Activated T-cell treated with anti-CD3 and anti-CD28 coated beads, Interleukin-2, amount 50 U/mL, for 4 hours (primary cell): ENCODE measurements around the gene TBXAS1. TPM values are rescaled to one million over a fixed set of nuclear protein-coding genes. Genes with fewer than 3 reads are reported as not detected.

ENCODE experiments used
- ATAC-seq, 2 donors: fragments of 200-7000 bp; cut with Tn5 transposase; one replicate each; pipeline ENCODE4 v1.10.0; 2021
- DNase-seq: peaks from one replicate; pipeline ENCODE4 v3.0.0-alpha.2; 2020
- H3K27me3 Mint-ChIP-seq: one replicate; pipeline ENCODE4 v1.8.0; 2021; ENCODE audit warnings: low read depth, mixed read lengths
- H3K36me3 Mint-ChIP-seq: one replicate; pipeline ENCODE4 v1.8.0; 2022; ENCODE audit warnings: mixed read lengths; ENCODE audit not compliant: insufficient read depth
- H3K4me1 Mint-ChIP-seq: one replicate; pipeline ENCODE4 v1.8.0; 2021; ENCODE audit warnings: low read depth, mixed read lengths
- H3K4me3 Mint-ChIP-seq: one replicate; pipeline ENCODE4 v1.8.0; 2021; ENCODE audit warnings: mild to moderate bottlenecking, moderate library complexity, mixed read lengths
- H3K9me3 Mint-ChIP-seq: one replicate; pipeline ENCODE4 v1.8.0; 2021; ENCODE audit warnings: mixed read lengths
- total RNA-seq, 3 donors: library from RNA; stranded (reverse); gene quantifications; one replicate each; pipeline ENCODE4 v1.2.1, GENCODE V29; 2021

TBXAS1 gene
- total RNA-seq, 3 donors from 2014 or later = 1.7 to 4.1 (median 4.0) TPM

- Mint-ChIP-seq H3K27me3 (no peaks in the 10 kb centered on the region), H3K36me3 (peaks cover 3% of the 10 kb centered on the region), H3K4me1 (peaks cover 3% of the 10 kb centered on the region)
These were observed 46.8 kb downstream of the TBXAS1 start for GRCh38 chr7:139875821-139876241.

GRCh38 chr7:139876622-139877283 lies 47.7 kb downstream of the TBXAS1 start:
- peaks cover 2% of the 10 kb centered on the region for H3K4me1 Mint-ChIP-seq
- H3K4me3 Mint-ChIP-seq = no peak overlapping the region
- ATAC-seq (no peak), DNase-seq (no peak)
- H3K9me3 Mint-ChIP-seq = no peaks in the 10 kb centered on the region
- peaks cover 3% of the 10 kb centered on the region for H3K36me3 Mint-ChIP-seq
- no peaks in the 10 kb centered on the region for H3K27me3 Mint-ChIP-seq

More at GRCh38 chr7:139875821-139876241, 46.8 kb downstream of the TBXAS1 start:
- H3K9me3 Mint-ChIP-seq = no peaks in the 10 kb centered on the region
- no peak for ATAC-seq
- H3K4me3 Mint-ChIP-seq = no peak overlapping the region
- no peak for DNase-seq

- H3K27me3 Mint-ChIP-seq = no peaks in the 10 kb centered on the region
- H3K9me3 Mint-ChIP-seq = no peaks in the 10 kb centered on the region
- H3K36me3 Mint-ChIP-seq = no peaks in the 10 kb centered on the region
- H3K4me1 Mint-ChIP-seq = peaks cover 5% of the 10 kb centered on the region
- ATAC-seq = no peak
- no peak for DNase-seq
- H3K4me3 Mint-ChIP-seq = no peak overlapping the region
These were observed 54.8 kb downstream of the TBXAS1 start for GRCh38 chr7:139883814-139884213.

GRCh38 chr7:139884441-139884840 lies 55.4 kb downstream of the TBXAS1 start:
- H3K27me3 Mint-ChIP-seq = no peaks in the 10 kb centered on the region

GRCh38 chr7:139885511-139885910 lies 56.4 kb downstream of the TBXAS1 start:
- H3K27me3 Mint-ChIP-seq = no peaks in the 10 kb centered on the region
- H3K36me3 Mint-ChIP-seq = no peaks in the 10 kb centered on the region
- peaks cover 5% of the 10 kb centered on the region for H3K4me1 Mint-ChIP-seq
- H3K9me3 Mint-ChIP-seq = no peaks in the 10 kb centered on the region
- no peak overlapping the region for H3K4me3 Mint-ChIP-seq
- no peak for DNase-seq
- no peak for ATAC-seq

More at GRCh38 chr7:139884441-139884840, 55.4 kb downstream of the TBXAS1 start:
- no peaks in the 10 kb centered on the region for H3K36me3 Mint-ChIP-seq
- no peak overlapping the region for H3K4me3 Mint-ChIP-seq
- no peak for ATAC-seq
- peaks cover 5% of the 10 kb centered on the region for H3K4me1 Mint-ChIP-seq
- no peaks in the 10 kb centered on the region for H3K9me3 Mint-ChIP-seq
- no peak for DNase-seq

GRCh38 chr7:139886206-139886605 lies 57.1 kb downstream of the TBXAS1 start:
- Mint-ChIP-seq H3K4me3 (no peak overlapping the region), H3K27me3 (no peaks in the 10 kb centered on the region), H3K36me3 (no peaks in the 10 kb centered on the region), H3K9me3 (no peaks in the 10 kb centered on the region), H3K4me1 (peaks cover 5% of the 10 kb centered on the region)
- peak in 1 of 2 donors; percentile 28 for ATAC-seq
- DNase-seq = no peak

GRCh38 chr7:139886899-139887298 lies 57.8 kb downstream of the TBXAS1 start:
- Mint-ChIP-seq H3K4me1 (peaks cover 5% of the 10 kb centered on the region), H3K27me3 (no peaks in the 10 kb centered on the region), H3K36me3 (no peaks in the 10 kb centered on the region), H3K9me3 (no peaks in the 10 kb centered on the region), H3K4me3 (no peak overlapping the region)
- no peak for DNase-seq
- no peak for ATAC-seq

- DNase-seq = no peak
- no peak for ATAC-seq
- Mint-ChIP-seq H3K36me3 (peaks cover 2% of the 10 kb centered on the region), H3K4me1 (peaks cover 5% of the 10 kb centered on the region), H3K27me3 (no peaks in the 10 kb centered on the region), H3K9me3 (no peaks in the 10 kb centered on the region), H3K4me3 (no peak overlapping the region)
These were observed 59.0 kb downstream of the TBXAS1 start for GRCh38 chr7:139887992-139888481.

GRCh38 chr7:139889186-139889871 lies 60.3 kb downstream of the TBXAS1 start:
- H3K27me3 Mint-ChIP-seq = no peaks in the 10 kb centered on the region
- H3K9me3 Mint-ChIP-seq = no peaks in the 10 kb centered on the region
- no peak for DNase-seq
- no peak overlapping the region for H3K4me3 Mint-ChIP-seq
- H3K36me3 Mint-ChIP-seq = peaks cover 2% of the 10 kb centered on the region
- ATAC-seq = no peak
- H3K4me1 Mint-ChIP-seq = peaks cover 5% of the 10 kb centered on the region

- no peaks in the 10 kb centered on the region for H3K9me3 Mint-ChIP-seq
- H3K27me3 Mint-ChIP-seq = no peaks in the 10 kb centered on the region
- peaks cover 2% of the 10 kb centered on the region for H3K36me3 Mint-ChIP-seq
- DNase-seq = no peak
- H3K4me1 Mint-ChIP-seq = peaks cover 4% of the 10 kb centered on the region
- ATAC-seq = no peak
- H3K4me3 Mint-ChIP-seq = no peak overlapping the region
These were observed 64.4 kb downstream of the TBXAS1 start for GRCh38 chr7:139893461-139893860.

- Mint-ChIP-seq H3K4me1 (peaks cover 3% of the 10 kb centered on the region), H3K4me3 (no peak overlapping the region), H3K9me3 (no peaks in the 10 kb centered on the region), H3K27me3 (no peaks in the 10 kb centered on the region), H3K36me3 (peaks cover 2% of the 10 kb centered on the region)
- ATAC-seq = no peak
- DNase-seq = no peak
These were observed 64.9 kb downstream of the TBXAS1 start for GRCh38 chr7:139893999-139894398.

GRCh38 chr7:139895141-139895829 lies 66.2 kb downstream of the TBXAS1 start:
- Mint-ChIP-seq H3K4me3 (no peak overlapping the region), H3K4me1 (peaks cover 3% of the 10 kb centered on the region), H3K27me3 (no peaks in the 10 kb centered on the region), H3K9me3 (no peaks in the 10 kb centered on the region), H3K36me3 (peaks cover 2% of the 10 kb centered on the region)
- ATAC-seq (no peak), DNase-seq (no peak)

- Mint-ChIP-seq H3K4me3 (no peak overlapping the region), H3K27me3 (no peaks in the 10 kb centered on the region), H3K4me1 (peaks cover 3% of the 10 kb centered on the region), H3K36me3 (peaks cover 2% of the 10 kb centered on the region), H3K9me3 (no peaks in the 10 kb centered on the region)
- no peak for DNase-seq
- no peak for ATAC-seq
These were observed 67.2 kb downstream of the TBXAS1 start for GRCh38 chr7:139896288-139896687.

- peaks cover 2% of the 10 kb centered on the region for H3K36me3 Mint-ChIP-seq
- peaks cover 3% of the 10 kb centered on the region for H3K4me1 Mint-ChIP-seq
- H3K27me3 Mint-ChIP-seq = no peaks in the 10 kb centered on the region
- DNase-seq (no peak), ATAC-seq (no peak)
- no peaks in the 10 kb centered on the region for H3K9me3 Mint-ChIP-seq
- H3K4me3 Mint-ChIP-seq = no peak overlapping the region
These were observed 67.8 kb downstream of the TBXAS1 start for GRCh38 chr7:139896831-139897230.
